Measurements from ENCODE around the gene ANKRD13B.

ANKRD13B gene

DNA sequence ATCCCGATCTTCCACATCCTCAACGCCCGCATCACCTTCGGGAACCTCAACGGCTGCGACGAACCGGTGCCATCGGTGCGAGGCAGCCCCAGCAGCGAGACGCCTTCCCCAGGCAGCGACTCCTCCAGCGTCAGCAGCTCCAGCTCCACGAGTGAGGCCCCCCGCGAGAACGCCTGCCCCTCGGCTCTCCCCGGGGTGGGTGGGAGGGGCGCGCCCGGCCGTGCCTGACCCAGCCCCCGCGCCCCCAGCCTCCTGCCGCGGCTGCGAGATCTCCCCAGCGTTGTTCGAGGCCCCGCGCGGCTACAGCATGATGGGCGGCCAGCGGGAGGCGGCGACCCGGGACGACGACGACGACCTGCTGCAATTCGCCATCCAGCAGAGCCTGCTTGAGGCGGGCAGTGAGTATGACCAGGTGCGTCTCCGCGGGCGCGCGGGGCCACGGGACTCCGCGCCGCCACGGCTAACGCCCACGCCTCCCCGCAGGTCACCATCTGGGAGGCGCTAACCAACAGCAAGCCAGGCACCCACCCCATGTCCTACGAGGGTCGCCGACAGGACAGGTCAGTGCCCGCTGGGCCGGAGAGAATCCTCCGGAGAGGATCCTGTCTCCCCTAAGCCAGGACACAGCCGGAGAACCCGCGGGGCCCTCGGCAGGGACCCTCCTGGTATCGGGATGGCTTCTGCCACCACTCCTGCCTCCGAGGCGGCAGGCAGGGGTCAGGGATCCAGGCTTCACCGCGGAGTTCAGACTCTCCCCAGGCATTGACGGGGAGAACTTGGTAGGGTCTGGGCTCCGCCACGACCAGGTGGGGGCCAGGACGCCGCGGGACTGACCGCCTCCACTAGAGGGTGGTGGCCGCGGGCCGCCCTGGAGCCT lies 19.7 kb downstream of the ANKRD13B start:
- no peak overlapping the region for H3K27ac ChIP-seq

DNA sequence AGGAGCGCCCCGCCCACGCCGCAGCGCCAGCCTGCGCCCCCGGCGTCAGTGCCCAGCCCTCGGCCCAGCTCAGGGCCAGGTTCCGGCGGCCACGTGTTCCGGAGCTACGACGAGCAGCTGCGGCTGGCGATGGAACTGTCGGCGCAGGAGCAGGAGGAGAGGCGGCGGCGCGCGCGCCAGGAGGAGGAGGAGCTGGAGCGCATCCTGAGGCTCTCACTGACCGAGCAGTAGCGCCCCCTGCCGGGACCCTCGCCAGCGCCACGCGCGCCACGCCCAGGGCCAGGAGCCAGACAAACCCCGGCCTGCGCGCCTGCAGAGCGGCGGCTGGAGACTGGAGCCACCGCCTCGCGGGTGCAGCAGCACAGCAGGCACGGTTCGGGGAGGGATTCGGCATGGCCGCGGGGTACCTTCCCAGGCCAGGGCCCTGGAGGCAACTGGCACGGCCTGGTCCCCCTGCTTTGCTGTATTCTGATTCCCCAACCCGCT lies 20.5 kb downstream of the ANKRD13B start:
- H3K9me3 ChIP-seq (ENCODE audit: control insufficient read depth, low read length): no peaks in the 10 kb centered on the region
- peak overlapping the region; percentile 33 for H3K4me3 ChIP-seq (ENCODE audit: low read depth, low read length)
- H3K36me3 ChIP-seq (ENCODE audit: control insufficient read depth, insufficient read depth, low read length): no peaks in the 10 kb centered on the region
- TF ChIP-seq, protein P1, sequence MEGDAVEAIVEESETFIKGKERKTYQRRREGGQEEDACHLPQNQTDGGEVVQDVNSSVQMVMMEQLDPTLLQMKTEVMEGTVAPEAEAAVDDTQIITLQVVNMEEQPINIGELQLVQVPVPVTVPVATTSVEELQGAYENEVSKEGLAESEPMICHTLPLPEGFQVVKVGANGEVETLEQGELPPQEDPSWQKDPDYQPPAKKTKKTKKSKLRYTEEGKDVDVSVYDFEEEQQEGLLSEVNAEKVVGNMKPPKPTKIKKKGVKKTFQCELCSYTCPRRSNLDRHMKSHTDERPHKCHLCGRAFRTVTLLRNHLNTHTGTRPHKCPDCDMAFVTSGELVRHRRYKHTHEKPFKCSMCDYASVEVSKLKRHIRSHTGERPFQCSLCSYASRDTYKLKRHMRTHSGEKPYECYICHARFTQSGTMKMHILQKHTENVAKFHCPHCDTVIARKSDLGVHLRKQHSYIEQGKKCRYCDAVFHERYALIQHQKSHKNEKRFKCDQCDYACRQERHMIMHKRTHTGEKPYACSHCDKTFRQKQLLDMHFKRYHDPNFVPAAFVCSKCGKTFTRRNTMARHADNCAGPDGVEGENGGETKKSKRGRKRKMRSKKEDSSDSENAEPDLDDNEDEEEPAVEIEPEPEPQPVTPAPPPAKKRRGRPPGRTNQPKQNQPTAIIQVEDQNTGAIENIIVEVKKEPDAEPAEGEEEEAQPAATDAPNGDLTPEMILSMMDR (IDR thresholded peaks at IDR 0.05): peak; percentile 86
- H3K27me3 ChIP-seq (ENCODE audit: control insufficient read depth, insufficient read depth, low read length): no peaks in the 10 kb centered on the region
- peaks cover 20% of the 10 kb centered on the region for H3K4me1 ChIP-seq
- peak overlapping the region; percentile 59 for H2AFZ ChIP-seq
- no peak overlapping the region for H3K9ac ChIP-seq
- H3K79me2 ChIP-seq: no peaks in the 10 kb centered on the region
- peak overlapping the region; percentile 61 for H3K4me2 ChIP-seq (ENCODE audit: low read length)
- no peak overlapping the region for H3K27ac ChIP-seq

More for the DNA sequence above, 19.7 kb downstream of the ANKRD13B start:
- Histone ChIP-seq H3K9me3 (ENCODE audit: control insufficient read depth, low read length) (no peaks in the 10 kb centered on the region), H3K9ac (no peak overlapping the region), H3K79me2 (no peaks in the 10 kb centered on the region), H3K4me1 (peaks cover 17% of the 10 kb centered on the region), H3K4me2 (ENCODE audit: low read length) (no peak overlapping the region), H3K27me3 (ENCODE audit: control insufficient read depth, insufficient read depth, low read length) (no peaks in the 10 kb centered on the region), H3K4me3 (ENCODE audit: low read depth, low read length) (peak overlapping the region; percentile 33), H3K36me3 (ENCODE audit: control insufficient read depth, insufficient read depth, low read length) (no peaks in the 10 kb centered on the region), H2AFZ (peak overlapping the region; percentile 59)
- TF ChIP-seq, protein P1 (IDR thresholded peaks at IDR 0.05): no peak

DNA sequence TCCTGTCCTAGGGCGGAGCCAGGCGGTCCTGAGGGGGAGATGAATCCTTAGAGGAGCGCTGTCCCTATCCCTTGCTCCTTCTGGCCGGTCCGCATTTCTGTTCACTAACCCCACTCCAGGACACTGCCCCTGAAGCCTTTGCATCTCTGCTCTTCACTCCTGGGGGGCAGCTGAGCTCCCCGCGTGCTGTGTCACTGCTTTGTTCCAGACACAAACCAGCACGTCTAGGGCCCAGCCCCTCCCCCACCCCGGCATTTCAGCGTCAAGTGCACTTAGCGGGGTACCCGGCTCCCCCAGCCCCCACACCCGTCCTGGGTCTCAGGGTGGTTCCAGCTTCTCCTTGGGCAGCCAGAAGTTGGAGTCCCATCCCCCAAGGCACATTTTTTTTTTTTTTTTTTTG lies 20.9 kb downstream of the ANKRD13B start:
- Histone ChIP-seq H3K36me3 (ENCODE audit: control insufficient read depth, insufficient read depth, low read length) (no peaks in the 10 kb centered on the region), H3K27ac (no peak overlapping the region), H3K9me3 (ENCODE audit: control insufficient read depth, low read length) (no peaks in the 10 kb centered on the region), H3K79me2 (no peaks in the 10 kb centered on the region), H3K9ac (no peak overlapping the region), H2AFZ (peak overlapping the region; percentile 59), H3K4me3 (ENCODE audit: low read depth, low read length) (peak overlapping the region; percentile 33), H3K27me3 (ENCODE audit: control insufficient read depth, insufficient read depth, low read length) (no peaks in the 10 kb centered on the region), H3K4me1 (peaks cover 21% of the 10 kb centered on the region), H3K4me2 (ENCODE audit: low read length) (peak overlapping the region; percentile 61)
- TF ChIP-seq, protein P1 (IDR thresholded peaks at IDR 0.05): no peak

DNA sequence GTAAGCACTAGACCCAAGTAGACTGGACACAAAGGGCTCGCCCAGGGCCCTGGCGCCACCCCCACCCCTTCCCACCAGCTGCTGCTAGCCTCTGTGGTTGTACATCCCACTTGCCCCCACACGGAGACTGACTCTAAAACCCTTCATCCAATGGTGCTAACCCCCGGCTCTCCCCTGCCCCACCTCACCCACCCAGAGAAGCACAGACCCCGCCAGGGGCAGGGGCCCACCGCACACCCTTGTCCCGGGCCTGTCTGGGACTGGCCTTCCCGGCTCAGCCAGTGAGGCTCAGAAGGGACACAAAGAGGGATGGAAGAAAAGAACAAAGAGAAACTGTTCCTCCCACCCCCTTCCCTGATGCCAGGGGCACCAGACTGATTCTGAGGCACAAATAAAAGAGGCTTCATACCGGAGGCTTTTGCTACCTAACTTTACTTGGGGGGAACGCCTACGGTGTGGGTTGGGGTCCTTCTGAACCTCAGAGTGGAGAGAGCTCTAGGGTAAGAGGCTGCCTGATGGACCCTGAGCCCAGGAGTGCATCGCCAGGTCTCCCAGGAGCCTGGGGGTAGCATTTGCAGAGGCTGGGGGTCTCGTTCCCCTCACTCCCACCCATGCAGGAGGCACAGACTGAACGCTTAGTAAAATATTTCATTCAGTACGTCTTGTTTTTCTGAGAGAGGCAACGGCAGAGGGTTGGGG lies 21.6 kb downstream of the ANKRD13B start:
- no peaks in the 10 kb centered on the region for H3K27me3 ChIP-seq (ENCODE audit: control insufficient read depth, insufficient read depth, low read length)
- H3K4me3 ChIP-seq (ENCODE audit: low read depth, low read length): no peak overlapping the region
- H3K4me2 ChIP-seq (ENCODE audit: low read length): no peak overlapping the region
- no peak overlapping the region for H3K9ac ChIP-seq
- no peaks in the 10 kb centered on the region for H3K36me3 ChIP-seq (ENCODE audit: control insufficient read depth, insufficient read depth, low read length)
- no peak overlapping the region for H3K27ac ChIP-seq
- H2AFZ ChIP-seq: no peak overlapping the region
- no peaks in the 10 kb centered on the region for H3K9me3 ChIP-seq (ENCODE audit: control insufficient read depth, low read length)
- TF ChIP-seq, protein P1 (IDR thresholded peaks at IDR 0.05): no peak
- no peaks in the 10 kb centered on the region for H3K79me2 ChIP-seq
- peaks cover 27% of the 10 kb centered on the region for H3K4me1 ChIP-seq

All from parathyroid adenoma (tissue), 2 donors.